ENCODE measurements around the gene FILIP1.

GRCh38 chr6:75379536-75379935 is 114.1 kb downstream of the FILIP1 start:
- TF ChIP-seq, protein P1, sequence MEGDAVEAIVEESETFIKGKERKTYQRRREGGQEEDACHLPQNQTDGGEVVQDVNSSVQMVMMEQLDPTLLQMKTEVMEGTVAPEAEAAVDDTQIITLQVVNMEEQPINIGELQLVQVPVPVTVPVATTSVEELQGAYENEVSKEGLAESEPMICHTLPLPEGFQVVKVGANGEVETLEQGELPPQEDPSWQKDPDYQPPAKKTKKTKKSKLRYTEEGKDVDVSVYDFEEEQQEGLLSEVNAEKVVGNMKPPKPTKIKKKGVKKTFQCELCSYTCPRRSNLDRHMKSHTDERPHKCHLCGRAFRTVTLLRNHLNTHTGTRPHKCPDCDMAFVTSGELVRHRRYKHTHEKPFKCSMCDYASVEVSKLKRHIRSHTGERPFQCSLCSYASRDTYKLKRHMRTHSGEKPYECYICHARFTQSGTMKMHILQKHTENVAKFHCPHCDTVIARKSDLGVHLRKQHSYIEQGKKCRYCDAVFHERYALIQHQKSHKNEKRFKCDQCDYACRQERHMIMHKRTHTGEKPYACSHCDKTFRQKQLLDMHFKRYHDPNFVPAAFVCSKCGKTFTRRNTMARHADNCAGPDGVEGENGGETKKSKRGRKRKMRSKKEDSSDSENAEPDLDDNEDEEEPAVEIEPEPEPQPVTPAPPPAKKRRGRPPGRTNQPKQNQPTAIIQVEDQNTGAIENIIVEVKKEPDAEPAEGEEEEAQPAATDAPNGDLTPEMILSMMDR (IDR thresholded peaks at IDR 0.05): no peak
- no peak for TF ChIP-seq POLR2A (IDR thresholded peaks at IDR 0.05)

Data from body of pancreas (tissue), 4 donors.